Activated CD8-positive, alpha-beta T cell treated with anti-CD3 and anti-CD28 coated beads for 36 hours (primary cell): ENCODE measurements around the gene IMP3. TPM values are rescaled to one million over a fixed set of nuclear protein-coding genes. Genes with fewer than 3 reads are reported as not detected.
"Not testable (repeated sequence)": the region's sequence is repeated elsewhere in the genome, so short reads cannot be mapped to it uniquely, and the experiment has no call there.

Experiments used
- ATAC-seq: fragments of 200-7000 bp; cut with Tn5 transposase; one replicate; pipeline ENCODE4 v1.10.0; 2021; ENCODE audit warnings: mild to moderate bottlenecking, moderate library complexity
- CTCF ChIA-PET: fragments of 350-600 bp; sonication (Branson Sonifier 250); formaldehyde crosslinking; loops from one replicate; lab custom pipeline; 2021; ENCODE audit warnings: antibody characterized with exemption; lab: Charles Lee
- POLR2A ChIA-PET: fragments of 350-600 bp; sonication (Branson Sonifier 250); formaldehyde crosslinking; loops from one replicate; lab custom pipeline; 2021; ENCODE audit warnings: antibody characterized with exemption; lab: Charles Lee
- DNase-seq: peaks from one replicate; pipeline ENCODE4 v3.0.0-alpha.2; 2020
- H3K27ac Mint-ChIP-seq: one replicate; pipeline ENCODE4 v1.8.0; 2021; ENCODE audit warnings: mild to moderate bottlenecking, mixed read lengths
- H3K27me3 Mint-ChIP-seq: one replicate; pipeline ENCODE4 v1.8.0; 2021; ENCODE audit warnings: mixed read lengths
- H3K36me3 Mint-ChIP-seq: one replicate; pipeline ENCODE4 v1.8.0; 2021; ENCODE audit warnings: low read depth, mixed read lengths
- H3K4me1 Mint-ChIP-seq: one replicate; pipeline ENCODE4 v1.8.0; 2021; ENCODE audit warnings: low read depth, mixed read lengths
- H3K4me3 Mint-ChIP-seq: one replicate; pipeline ENCODE4 v1.8.0; 2021; ENCODE audit warnings: mild to moderate bottlenecking, moderate library complexity, mixed read lengths
- H3K9me3 Mint-ChIP-seq: one replicate; pipeline ENCODE4 v1.8.0; 2021; ENCODE audit warnings: mixed read lengths
- CTCF ChIP-seq: fragments of 200-600 bp; IDR thresholded peaks from one replicate; pipeline ENCODE4 v1.8.0; 2022; ENCODE audit warnings: antibody characterized with exemption, mild to moderate bottlenecking
- intact Hi-C: fragments of 100-400 bp; cut with micrococcal nuclease; formaldehyde crosslinking; loops from one replicate; pipeline ENCODE4 v1.10.0; 2022
- total RNA-seq, 2 experiments: library from RNA; stranded (reverse); gene quantifications; one replicate each; pipeline ENCODE4 v1.2.3, GENCODE V29; 2021

The IMP3 gene
- total RNA-seq, 2 experiments from 2014 or later, result 101 to 105 TPM

- CTCF ChIA-PET, result interaction anchor here (1.2 to 5.5 kb wide), 7 partner anchors 9 to 270 kb away, joined by 3 to 37 read pairs (median 7); partner anchors contain the start of genes MAN2C1, PTPN9, SNUPN and SNX33
- Mint-ChIP-seq H3K27ac (peak overlapping the region; percentile 38), H3K4me1 (peaks cover 23% of the 10 kb centered on the region), H3K4me3 (peak overlapping the region; percentile 90), H3K36me3 (peaks cover 25% of the 10 kb centered on the region), H3K27me3 (no peaks in the 10 kb centered on the region), H3K9me3 (no peaks in the 10 kb centered on the region)
- ATAC-seq (no peak), DNase-seq (no peak)
- intact Hi-C loops, result no loop called here
- TF ChIP-seq CTCF, result no peak
- POLR2A ChIA-PET, result interaction anchor here (0.6 to 5.8 kb wide), 5 partner anchors 11 to 791 kb away, joined by 3 to 77 read pairs (median 4); partner anchors contain the start of genes SIN3A and SNUPN
Measured at GRCh38 chr15:75637245-75638009, 2.6 kb downstream of the IMP3 start.

GRCh38 chr15:75636026-75636425 lies 4.0 kb downstream of the IMP3 start:
- DNase-seq, result no peak
- no peak overlapping the region for H3K4me3 Mint-ChIP-seq

GRCh38 chr15:75633922-75634321 lies 6.1 kb downstream of the IMP3 start:
- H3K4me3 Mint-ChIP-seq, H3K27me3 Mint-ChIP-seq, H3K9me3 Mint-ChIP-seq, H3K27ac Mint-ChIP-seq, DNase-seq, intact Hi-C loops, ATAC-seq: not testable (repeated sequence)
- Mint-ChIP-seq H3K36me3 (peaks cover 18% of the 10 kb centered on the region), H3K4me1 (peaks cover 18% of the 10 kb centered on the region)
- CTCF ChIA-PET, result interaction anchor here (0.8 kb wide), 1 partner anchor 125 kb away, joined by 3 read pairs; no protein-coding TSS in a partner anchor
- POLR2A ChIA-PET, result interaction anchor here (1.8 kb wide), 1 partner anchor 8 kb away, joined by 8 read pairs; the partner anchor contains the start of gene SNUPN

More at GRCh38 chr15:75636026-75636425, 4.0 kb downstream of the IMP3 start:
- H3K27ac Mint-ChIP-seq, result no peak overlapping the region
- POLR2A ChIA-PET, result interaction anchor here (5.8 kb wide), 1 partner anchor 9 kb away, joined by 64 read pairs; the partner anchor contains the start of gene SNUPN
- CTCF ChIA-PET, result interaction anchor here (0.8 to 1.8 kb wide), 3 partner anchors 11 to 268 kb away, joined by 3 to 7 read pairs (median 4); partner anchors contain the start of gene SNX33
- peaks cover 21% of the 10 kb centered on the region for H3K4me1 Mint-ChIP-seq
- H3K36me3 Mint-ChIP-seq, result peaks cover 25% of the 10 kb centered on the region
- no peak for ATAC-seq
- TF ChIP-seq CTCF, result no peak
- intact Hi-C loops, result no loop called here
- no peaks in the 10 kb centered on the region for H3K27me3 Mint-ChIP-seq
- no peaks in the 10 kb centered on the region for H3K9me3 Mint-ChIP-seq

- ATAC-seq, result no peak
- CTCF ChIA-PET, result no interaction called here
Measured at GRCh38 chr15:75631935-75632334, 8.1 kb downstream of the IMP3 start.

More at GRCh38 chr15:75631935-75632334, 8.1 kb downstream of the IMP3 start:
- TF ChIP-seq CTCF, result no peak
- POLR2A ChIA-PET, result no interaction called here
- no peaks in the 10 kb centered on the region for H3K27me3 Mint-ChIP-seq
- peaks cover 12% of the 10 kb centered on the region for H3K4me1 Mint-ChIP-seq
- H3K4me3 Mint-ChIP-seq, result no peak overlapping the region
- H3K36me3 Mint-ChIP-seq, result peaks cover under 1% of the 10 kb centered on the region
- H3K9me3 Mint-ChIP-seq, result no peaks in the 10 kb centered on the region
- no peak overlapping the region for H3K27ac Mint-ChIP-seq
- no peak for DNase-seq
- intact Hi-C loops, result no loop called here
